ENCODE data around the gene NR1D1. TPM values are rescaled to one million over a fixed set of nuclear protein-coding genes. Genes with fewer than 3 reads are reported as not detected.

Gene NR1D1
- total and polyA plus RNA-seq, 2 of the 13 experiments (the other 11 are each of a cell fraction or from before 2014, with no cell fraction given), result 2.1 to 2.7 TPM

DNA sequence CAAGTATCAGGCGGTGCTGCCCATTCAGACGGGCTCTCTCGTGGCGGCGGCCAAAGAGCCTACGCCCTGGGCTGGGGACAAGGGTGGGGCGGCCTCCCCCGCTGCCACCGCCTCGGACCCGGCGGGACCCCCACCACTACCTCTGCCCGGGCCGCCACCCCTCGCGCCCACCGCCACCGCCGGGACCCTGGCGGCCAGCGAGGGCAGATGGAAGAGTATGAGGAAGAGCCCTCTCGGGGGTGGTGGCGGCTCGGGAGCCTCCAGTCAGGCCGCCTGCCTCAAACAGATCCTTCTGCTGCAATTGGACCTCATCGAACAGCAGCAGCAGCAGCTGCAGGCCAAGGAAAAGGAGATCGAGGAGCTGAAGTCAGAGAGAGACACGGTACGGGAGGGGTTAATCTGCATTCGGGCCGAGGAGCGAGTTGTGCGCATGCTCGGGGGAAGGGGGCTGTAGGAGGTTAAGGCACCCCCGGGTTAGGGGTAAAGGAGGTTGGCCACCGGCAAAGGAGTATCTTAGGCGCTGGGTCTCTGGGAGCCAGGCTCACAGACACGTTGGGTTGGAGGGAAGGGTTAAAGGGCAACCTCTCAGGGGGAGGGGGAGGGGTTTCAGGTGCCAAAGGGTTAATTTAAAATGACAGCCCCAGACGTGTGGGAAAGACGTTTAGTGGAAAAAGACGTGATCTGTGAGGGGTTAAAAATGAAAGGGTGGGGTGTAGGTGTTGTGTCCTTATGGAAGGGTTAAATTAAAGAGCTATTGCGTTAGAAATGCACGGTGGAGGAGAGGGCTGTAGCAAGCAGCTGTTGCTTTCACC is 22.8 kb upstream of the NR1D1 start (continued):
- TF ChIP-seq, protein P1, sequence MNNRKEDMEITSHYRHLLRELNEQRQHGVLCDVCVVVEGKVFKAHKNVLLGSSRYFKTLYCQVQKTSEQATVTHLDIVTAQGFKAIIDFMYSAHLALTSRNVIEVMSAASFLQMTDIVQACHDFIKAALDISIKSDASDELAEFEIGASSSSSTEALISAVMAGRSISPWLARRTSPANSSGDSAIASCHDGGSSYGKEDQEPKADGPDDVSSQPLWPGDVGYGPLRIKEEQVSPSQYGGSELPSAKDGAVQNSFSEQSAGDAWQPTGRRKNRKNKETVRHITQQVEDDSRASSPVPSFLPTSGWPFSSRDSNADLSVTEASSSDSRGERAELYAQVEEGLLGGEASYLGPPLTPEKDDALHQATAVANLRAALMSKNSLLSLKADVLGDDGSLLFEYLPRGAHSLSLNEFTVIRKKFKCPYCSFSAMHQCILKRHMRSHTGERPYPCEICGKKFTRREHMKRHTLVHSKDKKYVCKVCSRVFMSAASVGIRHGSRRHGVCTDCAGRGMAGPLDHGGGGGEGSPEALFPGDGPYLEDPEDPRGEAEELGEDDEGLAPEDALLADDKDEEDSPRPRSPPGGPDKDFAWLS (CRISPR knock-in tag; IDR thresholded peaks at IDR 0.05; ENCODE audit: borderline replicate concordance), result no peak
- TF ChIP-seq SNRNP70 (IDR thresholded peaks at IDR 0.05; ENCODE audit: low read depth, low read length), result no peak
- TF ChIP-seq, protein P2, sequence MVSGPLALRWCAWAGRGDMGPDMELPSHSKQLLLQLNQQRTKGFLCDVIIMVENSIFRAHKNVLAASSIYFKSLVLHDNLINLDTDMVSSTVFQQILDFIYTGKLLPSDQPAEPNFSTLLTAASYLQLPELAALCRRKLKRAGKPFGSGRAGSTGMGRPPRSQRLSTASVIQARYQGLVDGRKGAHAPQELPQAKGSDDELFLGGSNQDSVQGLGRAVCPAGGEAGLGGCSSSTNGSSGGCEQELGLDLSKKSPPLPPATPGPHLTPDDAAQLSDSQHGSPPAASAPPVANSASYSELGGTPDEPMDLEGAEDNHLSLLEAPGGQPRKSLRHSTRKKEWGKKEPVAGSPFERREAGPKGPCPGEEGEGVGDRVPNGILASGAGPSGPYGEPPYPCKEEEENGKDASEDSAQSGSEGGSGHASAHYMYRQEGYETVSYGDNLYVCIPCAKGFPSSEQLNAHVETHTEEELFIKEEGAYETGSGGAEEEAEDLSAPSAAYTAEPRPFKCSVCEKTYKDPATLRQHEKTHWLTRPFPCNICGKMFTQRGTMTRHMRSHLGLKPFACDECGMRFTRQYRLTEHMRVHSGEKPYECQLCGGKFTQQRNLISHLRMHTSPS (CRISPR knock-in tag; IDR thresholded peaks at IDR 0.05; ENCODE audit: low read depth), result no peak
- no peak for TF ChIP-seq ZNF121 (CRISPR knock-in tag; IDR thresholded peaks at IDR 0.05)
- no peak for TF ChIP-seq BRD4 (CRISPR knock-in tag; IDR thresholded peaks at IDR 0.05)
- TF ChIP-seq NR3C1 (CRISPR knock-in tag; IDR thresholded peaks at IDR 0.05), result no peak
- no peak for TF ChIP-seq KAT2B (IDR thresholded peaks at IDR 0.05; ENCODE audit: borderline replicate concordance, low read depth, low read length)
- no peak; the same call in 1 of the 2 replicates for TF ChIP-seq MTA1 (CRISPR knock-in tag; IDR thresholded peaks at IDR 0.05; ENCODE audit: borderline replicate concordance)
- TF ChIP-seq GATAD2A (CRISPR knock-in tag; IDR thresholded peaks at IDR 0.05), result peak; percentile 64
- TF ChIP-seq, protein P3, sequence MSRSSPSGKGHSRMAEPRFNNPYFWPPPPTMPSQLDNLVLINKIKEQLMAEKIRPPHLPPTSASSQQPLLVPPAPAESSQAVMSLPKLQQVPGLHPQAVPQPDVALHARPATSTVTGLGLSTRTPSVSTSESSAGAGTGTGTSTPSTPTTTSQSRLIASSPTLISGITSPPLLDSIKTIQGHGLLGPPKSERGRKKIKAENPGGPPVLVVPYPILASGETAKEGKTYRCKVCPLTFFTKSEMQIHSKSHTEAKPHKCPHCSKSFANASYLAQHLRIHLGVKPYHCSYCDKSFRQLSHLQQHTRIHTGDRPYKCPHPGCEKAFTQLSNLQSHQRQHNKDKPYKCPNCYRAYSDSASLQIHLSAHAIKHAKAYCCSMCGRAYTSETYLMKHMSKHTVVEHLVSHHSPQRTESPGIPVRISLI (CRISPR knock-in tag; IDR thresholded peaks at IDR 0.05; ENCODE audit: borderline replicate concordance), result no peak
- no peak for TF ChIP-seq FOXP1 (IDR thresholded peaks at IDR 0.05)
- no peak for TF ChIP-seq FOXP1 (CRISPR knock-in tag; IDR thresholded peaks at IDR 0.05)
- no peak for TF ChIP-seq ZNF678 (CRISPR knock-in tag; IDR thresholded peaks at IDR 0.05)
- TF ChIP-seq, protein P4, sequence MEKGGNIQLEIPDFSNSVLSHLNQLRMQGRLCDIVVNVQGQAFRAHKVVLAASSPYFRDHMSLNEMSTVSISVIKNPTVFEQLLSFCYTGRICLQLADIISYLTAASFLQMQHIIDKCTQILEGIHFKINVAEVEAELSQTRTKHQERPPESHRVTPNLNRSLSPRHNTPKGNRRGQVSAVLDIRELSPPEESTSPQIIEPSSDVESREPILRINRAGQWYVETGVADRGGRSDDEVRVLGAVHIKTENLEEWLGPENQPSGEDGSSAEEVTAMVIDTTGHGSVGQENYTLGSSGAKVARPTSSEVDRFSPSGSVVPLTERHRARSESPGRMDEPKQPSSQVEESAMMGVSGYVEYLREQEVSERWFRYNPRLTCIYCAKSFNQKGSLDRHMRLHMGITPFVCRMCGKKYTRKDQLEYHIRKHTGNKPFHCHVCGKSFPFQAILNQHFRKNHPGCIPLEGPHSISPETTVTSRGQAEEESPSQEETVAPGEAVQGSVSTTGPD (CRISPR knock-in tag; IDR thresholded peaks at IDR 0.05), result no peak
- TF ChIP-seq, protein P5, sequence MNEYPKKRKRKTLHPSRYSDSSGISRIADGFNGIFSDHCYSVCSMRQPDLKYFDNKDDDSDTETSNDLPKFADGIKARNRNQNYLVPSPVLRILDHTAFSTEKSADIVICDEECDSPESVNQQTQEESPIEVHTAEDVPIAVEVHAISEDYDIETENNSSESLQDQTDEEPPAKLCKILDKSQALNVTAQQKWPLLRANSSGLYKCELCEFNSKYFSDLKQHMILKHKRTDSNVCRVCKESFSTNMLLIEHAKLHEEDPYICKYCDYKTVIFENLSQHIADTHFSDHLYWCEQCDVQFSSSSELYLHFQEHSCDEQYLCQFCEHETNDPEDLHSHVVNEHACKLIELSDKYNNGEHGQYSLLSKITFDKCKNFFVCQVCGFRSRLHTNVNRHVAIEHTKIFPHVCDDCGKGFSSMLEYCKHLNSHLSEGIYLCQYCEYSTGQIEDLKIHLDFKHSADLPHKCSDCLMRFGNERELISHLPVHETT (CRISPR knock-in tag; conservative IDR thresholded peaks at IDR 0.05), result no peak
- TF ChIP-seq, protein P6, sequence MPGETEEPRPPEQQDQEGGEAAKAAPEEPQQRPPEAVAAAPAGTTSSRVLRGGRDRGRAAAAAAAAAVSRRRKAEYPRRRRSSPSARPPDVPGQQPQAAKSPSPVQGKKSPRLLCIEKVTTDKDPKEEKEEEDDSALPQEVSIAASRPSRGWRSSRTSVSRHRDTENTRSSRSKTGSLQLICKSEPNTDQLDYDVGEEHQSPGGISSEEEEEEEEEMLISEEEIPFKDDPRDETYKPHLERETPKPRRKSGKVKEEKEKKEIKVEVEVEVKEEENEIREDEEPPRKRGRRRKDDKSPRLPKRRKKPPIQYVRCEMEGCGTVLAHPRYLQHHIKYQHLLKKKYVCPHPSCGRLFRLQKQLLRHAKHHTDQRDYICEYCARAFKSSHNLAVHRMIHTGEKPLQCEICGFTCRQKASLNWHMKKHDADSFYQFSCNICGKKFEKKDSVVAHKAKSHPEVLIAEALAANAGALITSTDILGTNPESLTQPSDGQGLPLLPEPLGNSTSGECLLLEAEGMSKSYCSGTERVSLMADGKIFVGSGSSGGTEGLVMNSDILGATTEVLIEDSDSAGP (CRISPR knock-in tag; IDR thresholded peaks at IDR 0.05; ENCODE audit: borderline replicate concordance), result peak; percentile 100
- no peak for TF ChIP-seq SMARCC2 (IDR thresholded peaks at IDR 0.05)
- TF ChIP-seq ARNT (IDR thresholded peaks at IDR 0.05), result no peak
- TF ChIP-seq ZSCAN22 (CRISPR knock-in tag; IDR thresholded peaks at IDR 0.05), result no peak
- TF ChIP-seq SMAD3 (CRISPR knock-in tag; IDR thresholded peaks at IDR 0.05), result no peak
- no peak for TF ChIP-seq ZNF333 (CRISPR knock-in tag; IDR thresholded peaks at IDR 0.05; ENCODE audit: borderline replicate concordance)
- no peak for TF ChIP-seq CC2D1A (CRISPR knock-in tag; IDR thresholded peaks at IDR 0.05)
